DND-41 (cell line): ENCODE data around the gene SMG6.

Experiments used
- CTCF ChIP-seq: IDR thresholded peaks from 2 replicates; pipeline ENCODE4 v1.5.1; 2012; ENCODE audit warnings: borderline replicate concordance, low read length, moderate library complexity, mild to moderate bottlenecking; ENCODE audit not compliant: poor library complexity, severe bottlenecking; ENCODE audit errors: extremely low read depth
- EZH2 ChIP-seq: IDR thresholded peaks from 3 replicates; pipeline ENCODE4 v1.6.1; 2012; ENCODE audit warnings: borderline replicate concordance, low read depth, mild to moderate bottlenecking, moderate library complexity, low read length, inconsistent platforms; ENCODE audit not compliant: severe bottlenecking

DNA sequence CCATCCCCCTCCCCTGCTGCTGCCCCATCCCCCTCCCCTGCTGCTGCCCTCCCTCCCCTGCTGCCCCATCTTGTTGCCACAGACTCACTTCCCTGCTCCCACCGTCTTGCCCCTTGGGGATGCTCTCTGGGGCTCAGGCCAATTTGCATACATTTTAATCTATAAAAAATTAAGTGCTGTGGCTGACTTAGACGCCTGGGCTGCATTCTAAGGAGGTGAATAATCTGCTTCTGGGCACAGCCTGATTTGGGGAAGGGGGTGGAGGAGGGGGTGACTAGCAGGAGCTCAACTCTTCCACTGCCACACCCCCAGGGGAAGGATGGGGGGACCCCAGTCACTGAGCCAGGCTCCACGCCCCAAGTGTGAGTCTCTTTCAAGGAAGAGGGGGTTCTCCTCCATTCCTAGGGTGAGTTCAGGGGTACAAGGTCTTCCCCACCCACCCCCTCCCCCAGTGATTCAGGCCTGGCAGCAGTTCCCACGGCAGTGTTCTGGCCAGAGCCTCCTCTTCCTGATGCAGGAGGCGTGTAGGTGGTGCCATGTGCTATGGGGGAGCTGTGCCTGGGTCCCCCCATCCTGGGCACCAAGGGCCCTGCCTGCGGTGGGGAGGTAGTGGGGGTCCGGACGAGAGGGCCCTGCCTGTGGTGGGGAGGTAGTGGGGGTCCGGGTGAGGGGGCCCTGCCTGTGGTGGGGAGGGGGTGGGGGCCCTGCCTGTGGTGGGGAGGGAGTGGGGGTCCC lies 268.6 kb downstream of the SMG6 start:
- TF ChIP-seq CTCF (no peak), EZH2 (no peak)
